Fibroblast of peridontal ligament (primary cell): ENCODE results near the gene OCSTAMP.

Source experiments
- DNase-seq: peaks from one replicate; pipeline ENCODE4 v3.0.0-alpha.2; 2010; ENCODE audit errors: extremely low read depth

Gene OCSTAMP, protein sequence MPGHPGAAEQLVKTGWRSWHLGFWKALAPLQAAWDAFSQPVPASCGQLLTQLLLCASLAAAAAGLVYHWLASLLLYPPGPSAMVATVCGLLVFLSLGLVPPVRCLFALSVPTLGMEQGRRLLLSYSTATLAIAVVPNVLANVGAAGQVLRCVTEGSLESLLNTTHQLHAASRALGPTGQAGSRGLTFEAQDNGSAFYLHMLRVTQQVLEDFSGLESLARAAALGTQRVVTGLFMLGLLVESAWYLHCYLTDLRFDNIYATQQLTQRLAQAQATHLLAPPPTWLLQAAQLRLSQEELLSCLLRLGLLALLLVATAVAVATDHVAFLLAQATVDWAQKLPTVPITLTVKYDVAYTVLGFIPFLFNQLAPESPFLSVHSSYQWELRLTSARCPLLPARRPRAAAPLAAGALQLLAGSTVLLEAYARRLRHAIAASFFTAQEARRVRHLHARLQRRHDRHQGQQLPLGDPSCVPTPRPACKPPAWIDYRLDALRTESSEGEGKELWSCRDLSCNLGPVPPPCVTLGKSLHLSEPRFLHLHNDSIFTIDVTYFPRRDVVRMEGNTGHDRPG

GRCh38 chr20:46550461-46550860 lies at the start of gene OCSTAMP:
Gene OCSTAMP, minus strand, starts transcription at chr20:46550654. Its CDS starts 94 bp downstream, at chr20:46550560.
- no peak for DNase-seq

DNA sequence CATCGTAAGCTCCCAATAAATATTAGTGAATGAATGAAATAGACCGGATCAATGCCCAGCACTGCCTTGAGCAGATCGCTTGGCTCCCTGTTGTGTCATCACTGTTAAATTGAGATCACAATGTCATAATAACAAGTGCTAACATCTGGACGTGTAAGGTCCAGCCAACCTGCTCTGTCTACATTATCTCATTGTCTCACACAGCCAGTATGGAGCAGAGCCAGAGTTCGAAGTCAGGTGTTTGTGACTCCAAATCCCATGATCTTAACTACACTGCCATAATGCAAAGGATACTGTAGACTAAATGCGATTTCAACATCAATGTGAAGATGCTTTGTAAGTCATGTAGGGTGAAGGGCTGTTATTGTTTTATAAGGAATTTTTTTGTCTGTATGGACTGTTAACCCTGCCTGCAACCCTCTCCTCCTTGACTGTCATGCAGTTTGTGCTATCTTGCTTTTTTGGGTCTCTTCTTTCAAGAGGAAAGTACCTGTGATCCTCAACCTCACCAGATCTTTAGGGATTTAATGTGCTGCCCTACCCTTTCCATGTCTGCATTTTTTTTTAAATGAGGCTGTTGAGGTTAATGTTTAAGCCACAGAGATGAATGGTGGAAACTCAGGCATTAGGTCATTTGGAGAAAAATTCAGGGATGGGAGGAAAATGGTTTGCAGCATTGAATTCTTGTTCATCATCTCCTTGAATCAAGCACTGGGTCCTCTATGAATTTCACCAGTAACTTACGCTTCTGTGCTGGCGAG lies 49.0 kb upstream of the OCSTAMP start:
- no peak for DNase-seq

GRCh38 chr20:46595933-46596332 lies 45.5 kb upstream of the OCSTAMP start:
- no peak for DNase-seq

GRCh38 chr20:46594725-46595124 lies 44.3 kb upstream of the OCSTAMP start:
- no peak for DNase-seq

DNA sequence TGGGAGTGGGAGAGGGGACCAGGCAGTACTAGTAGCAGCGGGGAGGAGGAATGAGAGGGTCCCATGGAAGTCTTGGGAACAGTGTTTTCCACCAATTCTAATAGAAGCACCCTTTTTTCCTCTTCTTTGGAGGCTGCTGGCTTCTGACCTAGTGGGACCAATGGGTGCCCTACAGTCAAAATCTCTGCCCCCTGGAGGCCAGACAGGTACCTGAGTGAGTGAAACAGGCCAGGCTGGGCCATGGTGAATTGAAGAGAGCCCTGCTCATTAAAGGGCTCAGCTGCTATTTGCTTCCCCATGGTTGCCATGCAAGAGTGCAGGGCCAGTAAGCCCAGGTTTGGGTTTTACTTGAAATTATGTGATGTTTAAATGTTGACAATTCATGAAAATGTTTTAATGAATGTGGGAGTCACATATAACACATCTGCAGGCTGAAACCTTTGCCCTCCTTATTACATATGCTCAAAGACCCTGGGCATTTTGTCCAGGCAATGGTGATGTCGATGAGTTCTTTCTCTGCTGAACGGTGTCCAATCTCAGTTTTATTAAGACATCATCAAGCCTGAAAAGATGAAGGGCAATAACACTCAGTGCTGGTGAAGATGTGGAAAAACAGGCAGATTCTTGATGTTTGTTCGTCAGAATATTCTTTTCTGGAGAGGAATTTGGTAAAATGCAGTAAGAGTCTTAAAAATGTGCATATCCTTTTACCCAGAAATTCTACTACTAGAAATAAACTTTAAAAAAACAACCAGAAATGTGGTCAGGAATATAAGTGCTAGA lies 42.3 kb upstream of the OCSTAMP start:
- no peak for DNase-seq

DNA sequence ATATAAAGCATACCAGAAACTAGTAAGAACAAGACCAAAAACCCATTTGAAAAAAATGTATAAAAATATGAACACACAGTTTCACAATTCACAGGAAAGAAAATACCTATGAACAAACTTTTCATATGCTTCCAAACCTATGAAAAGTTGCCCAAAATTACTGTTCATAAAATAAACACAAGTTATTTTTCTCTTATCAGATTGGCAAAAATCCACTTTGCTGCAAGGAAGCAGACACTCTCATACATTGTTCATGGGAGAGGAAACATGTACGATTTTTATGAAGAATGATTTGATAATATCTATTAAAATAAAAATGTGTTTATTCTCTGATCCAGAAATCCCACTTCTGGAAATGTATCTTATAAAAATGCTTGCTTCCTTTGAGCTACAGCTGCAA lies 40.0 kb upstream of the OCSTAMP start:
- no peak for DNase-seq

GRCh38 chr20:46588532-46589511 lies 38.4 kb upstream of the OCSTAMP start:
- no peak for DNase-seq

GRCh38 chr20:46587986-46588385 lies 37.5 kb upstream of the OCSTAMP start:
- DNase-seq: no peak

DNA sequence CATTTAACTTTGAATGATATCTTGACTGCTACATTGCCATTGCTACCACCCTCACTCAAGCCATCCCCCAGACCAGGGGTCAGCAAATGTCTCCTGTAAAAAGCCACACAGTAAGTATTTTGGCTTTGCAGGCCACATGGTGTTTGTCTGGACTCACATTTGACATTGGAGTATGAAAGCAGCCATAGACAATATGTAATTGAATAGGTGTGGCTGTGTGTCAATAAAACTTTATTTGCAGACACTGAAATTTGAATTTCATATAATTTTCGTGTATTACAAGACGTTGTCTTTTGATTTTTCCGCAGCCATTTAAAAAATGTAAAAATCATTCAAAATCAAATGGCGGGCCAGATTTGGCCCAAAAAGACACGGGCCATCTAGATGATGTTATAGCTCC lies 36.3 kb upstream of the OCSTAMP start:
- DNase-seq: no peak

GRCh38 chr20:46584508-46584907 lies 34.1 kb upstream of the OCSTAMP start:
- DNase-seq: no peak

- DNase-seq: no peak
These were observed 33.2 kb upstream of the OCSTAMP start for GRCh38 chr20:46583411-46584214.

GRCh38 chr20:46582648-46583047 lies 32.2 kb upstream of the OCSTAMP start:
- DNase-seq: no peak

GRCh38 chr20:46581391-46581790 lies 30.9 kb upstream of the OCSTAMP start:
- DNase-seq: no peak

GRCh38 chr20:46580613-46581205 lies 30.3 kb upstream of the OCSTAMP start:
- no peak for DNase-seq

DNA sequence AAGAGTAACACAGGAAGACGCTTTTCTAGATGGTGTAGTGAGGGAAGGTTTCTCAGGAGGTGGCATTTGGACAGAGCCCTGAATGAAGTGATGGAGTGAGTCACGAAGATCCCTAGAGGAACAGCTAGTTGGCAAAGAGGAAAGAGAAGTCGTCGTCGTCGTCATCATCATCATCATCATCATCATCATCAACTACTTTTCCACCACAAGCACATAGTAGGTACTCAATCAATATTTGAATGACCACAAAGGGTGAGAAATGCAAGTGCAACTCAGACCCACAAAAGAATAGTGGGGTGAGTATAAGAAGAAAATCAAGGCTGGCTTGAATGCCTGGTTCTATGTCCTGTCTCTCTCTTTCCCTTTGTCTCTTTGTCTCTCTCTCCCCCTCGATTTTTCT lies 28.3 kb upstream of the OCSTAMP start:
- DNase-seq: no peak

DNA sequence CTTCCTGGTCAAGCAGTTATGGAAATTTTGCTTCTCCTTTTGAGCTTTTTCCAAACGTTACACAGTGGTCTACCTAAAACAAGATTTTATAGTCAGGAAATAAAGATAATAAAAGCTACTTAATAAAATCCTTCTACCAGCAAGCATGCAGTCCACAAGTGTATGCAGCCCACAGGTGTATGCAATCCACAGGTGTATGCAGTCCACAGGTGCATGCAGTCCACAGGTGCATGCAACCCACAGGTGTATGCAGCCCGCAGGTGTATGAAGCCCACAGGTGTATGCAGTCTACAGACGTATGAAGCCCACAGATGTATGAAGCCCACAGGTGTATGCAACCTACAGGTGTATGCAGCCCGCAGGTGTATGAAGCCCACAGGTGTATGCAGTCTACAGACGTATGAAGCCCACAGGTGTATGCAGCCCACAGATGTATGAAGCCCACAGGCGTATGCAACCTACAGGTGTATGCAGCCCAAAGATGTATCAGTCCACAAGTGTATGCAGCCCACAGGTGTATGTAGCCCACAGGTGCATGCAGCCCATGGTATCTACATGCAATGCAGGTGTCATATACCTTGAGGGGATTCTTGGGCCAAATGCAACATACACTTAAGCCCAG lies 26.4 kb upstream of the OCSTAMP start:
- DNase-seq: no peak

DNA sequence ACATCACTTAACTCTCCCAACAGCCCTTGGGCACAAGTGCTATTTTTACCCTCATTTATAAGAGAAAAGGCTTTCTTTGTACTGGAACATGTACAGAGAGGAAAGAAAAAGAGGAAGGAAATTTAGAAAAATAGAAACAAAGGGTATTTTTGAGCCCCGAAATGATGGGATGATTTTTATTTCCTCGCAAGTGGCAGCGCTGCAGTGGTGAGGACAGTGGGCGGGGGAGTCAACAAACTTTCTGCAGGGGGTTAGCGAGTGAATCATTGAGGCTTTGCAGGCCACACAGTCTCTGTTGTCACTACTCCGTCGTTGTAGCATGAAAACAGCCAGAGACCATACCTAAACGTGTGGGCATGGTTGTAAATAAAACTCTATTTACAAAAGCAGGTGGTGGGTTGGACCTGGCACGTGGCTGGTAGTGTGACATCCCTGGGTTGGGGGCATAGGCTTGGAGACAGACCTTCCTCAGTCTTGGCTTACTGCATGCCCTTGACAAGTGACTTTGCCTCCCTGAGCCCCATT lies 25.5 kb upstream of the OCSTAMP start:
- DNase-seq: no peak

- no peak for DNase-seq
These were observed 24.9 kb upstream of the OCSTAMP start for GRCh38 chr20:46575394-46575793.
